ENCODE data around the gene GSDME.
A peak's percentile ranks its signal among the peaks of the same experiment; 100 is the strongest.

The GSDME gene

GRCh38 chr7:24701261-24702235 is 55.7 kb downstream of the GSDME start:
- peak; percentile 10 to 31 for DNase-seq

- no peak for DNase-seq
Measured at GRCh38 chr7:24700521-24701260, 56.6 kb downstream of the GSDME start.

DNA sequence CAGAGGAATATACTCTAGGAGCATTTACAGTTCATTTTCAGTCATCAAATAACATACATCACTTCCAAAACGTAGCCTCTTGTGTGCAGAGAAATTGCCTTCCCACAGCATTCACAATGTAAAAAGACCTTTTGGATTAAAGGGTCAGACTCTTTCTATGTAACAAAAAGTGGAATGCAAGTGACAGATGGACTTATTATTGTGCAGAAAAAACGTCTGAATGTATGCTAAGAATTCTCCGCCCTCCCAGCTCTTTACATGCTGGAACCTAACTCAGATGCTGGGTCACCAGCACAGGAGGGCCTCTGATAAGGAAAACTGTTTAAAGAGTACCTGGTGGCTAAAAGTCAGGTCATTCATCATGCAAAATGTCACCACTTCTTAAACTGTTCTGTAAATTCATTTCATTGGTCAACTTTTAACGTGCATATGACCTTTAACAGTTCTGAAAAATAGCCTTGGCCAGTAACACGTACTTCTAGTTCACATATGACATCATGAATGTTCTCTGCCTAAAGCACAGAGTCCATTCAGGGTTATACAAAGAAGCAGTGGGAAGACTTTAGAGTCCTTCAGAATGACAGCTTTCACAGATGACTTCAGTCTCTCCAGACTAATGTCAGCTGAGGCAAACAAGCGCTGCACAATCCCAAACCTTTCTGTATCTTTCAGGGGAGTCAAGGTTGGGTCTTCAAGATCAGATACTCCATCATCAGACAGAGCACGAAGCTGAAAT is 58.6 kb downstream of the GSDME start:
- no peak for DNase-seq

DNA sequence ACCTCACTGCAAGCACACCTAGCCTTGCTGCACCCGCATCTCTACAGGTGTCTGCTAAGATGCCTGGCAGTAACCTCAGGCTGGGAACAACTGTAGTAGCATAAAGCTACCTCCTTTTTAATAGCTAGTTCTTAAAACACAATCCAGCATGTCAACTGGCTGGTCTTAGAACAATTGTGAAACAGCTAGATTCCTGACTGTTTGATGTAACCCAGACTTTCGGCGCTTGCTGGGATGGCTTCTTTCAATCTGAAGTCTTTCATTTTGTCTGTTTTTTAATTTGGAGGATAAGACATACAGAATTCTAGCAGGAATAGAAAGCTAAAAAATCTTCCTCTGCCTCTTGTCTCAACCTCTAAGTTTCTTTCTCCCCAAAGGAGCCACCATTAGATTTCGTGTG is 59.8 kb downstream of the GSDME start:
- DNase-seq: no peak

DNA sequence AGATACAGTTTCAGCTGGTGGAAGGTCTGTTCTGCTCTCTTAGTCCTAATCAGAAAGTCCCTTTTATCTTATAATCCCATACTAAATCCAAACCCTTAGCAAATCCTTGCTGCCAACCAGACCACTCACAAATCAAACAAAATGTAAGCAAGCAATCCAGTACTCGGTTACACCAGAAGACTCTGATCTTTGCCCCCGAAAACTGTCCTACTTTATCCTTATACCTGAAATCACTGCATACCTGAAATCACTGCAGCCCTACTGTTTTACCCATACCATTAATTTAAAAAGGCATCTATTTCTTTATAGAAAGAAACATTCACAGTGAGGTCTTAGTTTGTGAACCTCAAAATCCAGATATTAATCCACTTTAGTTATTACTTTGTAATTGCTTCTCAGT is 64.7 kb downstream of the GSDME start:
- no peak for DNase-seq

GRCh38 chr7:24690251-24690650 is 67.0 kb downstream of the GSDME start:
- no peak for DNase-seq

- no peak for DNase-seq
Measured at GRCh38 chr7:24685708-24686107, 71.6 kb downstream of the GSDME start.

GRCh38 chr7:24670782-24671181 is 86.5 kb downstream of the GSDME start:
- DNase-seq: no peak

DNA sequence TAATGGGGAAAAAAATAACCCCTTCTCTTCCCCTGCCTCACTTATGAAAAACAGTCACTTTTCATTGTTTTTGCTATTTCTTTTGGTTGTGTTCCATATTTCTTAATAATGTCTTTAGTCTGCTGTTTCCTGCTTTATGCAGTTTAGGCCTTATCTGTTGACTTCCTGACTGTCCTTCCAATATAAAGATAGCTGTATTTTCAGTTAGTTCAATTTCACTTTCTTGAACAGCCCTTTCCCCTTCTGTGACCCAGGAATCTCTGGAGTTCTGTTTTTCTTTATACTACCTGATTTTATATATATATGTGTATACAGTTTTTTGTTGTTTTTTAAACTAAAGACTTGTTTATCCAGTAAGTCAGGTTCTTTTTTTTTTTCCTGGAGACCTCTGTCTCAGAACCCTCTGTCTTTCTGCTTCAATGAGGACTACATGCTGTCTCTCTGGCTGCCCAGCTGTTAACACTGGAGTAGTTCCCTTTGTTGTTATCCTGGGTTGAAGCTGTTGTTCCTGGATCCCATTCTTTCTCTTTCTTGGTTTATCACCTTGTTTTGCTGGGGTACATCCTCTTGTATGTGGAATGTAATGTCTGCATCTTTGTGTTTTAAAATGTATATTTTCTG is 87.2 kb downstream of the GSDME start:
- DNase-seq: no peak

DNA sequence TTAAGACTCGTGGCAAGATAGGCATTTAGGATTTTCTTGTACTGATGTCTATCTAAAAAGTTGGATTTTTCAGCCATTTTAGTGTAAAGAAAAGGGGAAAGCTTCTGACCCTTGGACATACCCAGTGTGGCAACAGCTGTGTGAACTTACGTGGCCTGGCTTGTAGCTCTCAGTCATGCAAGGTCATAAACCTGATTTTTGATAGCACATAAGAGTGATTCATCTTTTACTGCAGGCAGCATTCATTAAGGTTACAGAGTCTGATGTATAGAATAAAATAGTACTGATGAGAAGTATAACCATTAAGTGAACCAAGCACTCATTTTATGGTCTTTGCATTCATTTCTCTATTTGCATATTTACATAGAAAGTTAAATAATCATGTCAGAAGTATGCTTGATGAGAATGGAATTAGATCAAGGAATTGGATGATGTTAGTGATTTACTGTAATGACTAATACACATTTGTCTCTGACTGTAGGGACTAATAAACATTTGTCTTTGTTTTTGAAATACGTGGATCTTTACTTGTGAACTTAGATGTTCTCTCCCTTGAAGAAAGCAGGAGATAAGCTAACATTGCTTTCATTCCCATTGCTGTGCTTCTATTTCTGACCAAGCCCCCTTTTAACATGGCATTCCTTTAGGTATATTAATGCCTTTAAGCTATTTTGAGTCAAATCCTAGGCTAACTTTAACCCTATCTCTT is 88.2 kb downstream of the GSDME start:
- no peak for DNase-seq

DNA sequence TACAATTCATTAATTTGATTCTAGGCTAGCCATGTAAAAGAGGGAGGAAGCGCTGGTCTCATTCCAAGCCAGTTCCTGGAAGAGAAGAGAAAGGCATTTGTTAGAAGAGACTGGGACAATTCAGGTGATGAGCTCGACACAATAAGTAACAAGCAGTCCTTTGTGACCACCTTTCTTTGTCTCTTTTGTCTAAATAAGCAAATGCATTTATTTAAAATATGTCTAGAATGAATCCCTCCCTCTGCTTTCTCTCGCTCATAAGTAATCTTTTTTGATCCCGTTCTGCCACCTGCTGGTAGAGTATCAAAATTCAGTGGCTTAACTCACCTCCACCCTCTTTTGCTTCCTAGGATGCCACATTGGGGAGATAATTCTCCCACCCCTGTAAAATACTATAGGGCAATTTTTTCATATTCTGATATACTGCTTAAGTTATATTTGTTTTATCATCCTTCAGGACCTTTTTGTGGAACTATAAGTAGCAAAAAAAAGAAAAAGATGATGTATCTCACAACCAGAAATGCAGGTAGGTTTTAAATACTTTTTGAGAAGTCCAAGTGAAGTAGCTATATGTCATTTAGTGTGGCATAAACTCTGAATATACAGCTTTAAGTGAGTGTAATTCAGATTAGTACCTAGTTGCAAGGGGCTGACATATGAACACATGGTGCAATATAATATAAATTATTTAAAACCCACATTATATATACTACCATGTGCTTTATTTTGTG is 91.5 kb downstream of the GSDME start:
- DNase-seq: peak in 1 of 2 experiments; percentile 51

- DNase-seq: no peak
Measured at GRCh38 chr7:24660546-24660945, 96.7 kb downstream of the GSDME start.

- no peak for DNase-seq
Measured at GRCh38 chr7:24659505-24659904, 97.8 kb downstream of the GSDME start.

- no peak for DNase-seq
Measured at GRCh38 chr7:24657980-24658379, 99.3 kb downstream of the GSDME start.

DNA sequence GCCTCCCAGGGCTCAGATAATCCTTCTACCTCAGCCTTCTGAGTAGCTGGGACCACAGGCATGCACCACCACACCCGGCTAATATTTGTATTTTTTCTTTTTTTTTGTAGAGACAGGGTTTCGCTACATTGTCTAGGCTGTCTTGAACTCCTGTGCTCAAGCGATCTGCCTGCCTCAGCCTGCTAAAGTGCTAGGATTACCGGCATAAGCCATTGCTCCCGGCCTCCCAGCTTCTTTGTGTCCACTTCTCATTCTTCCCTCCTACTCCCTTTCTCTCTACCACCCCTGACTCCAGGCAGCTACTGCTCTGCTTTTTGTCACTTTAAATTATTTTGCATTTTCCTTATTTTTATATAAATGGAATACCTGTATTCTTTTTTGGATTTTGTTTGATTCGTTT is 100.7 kb downstream of the GSDME start:
- no peak for DNase-seq

DNA sequence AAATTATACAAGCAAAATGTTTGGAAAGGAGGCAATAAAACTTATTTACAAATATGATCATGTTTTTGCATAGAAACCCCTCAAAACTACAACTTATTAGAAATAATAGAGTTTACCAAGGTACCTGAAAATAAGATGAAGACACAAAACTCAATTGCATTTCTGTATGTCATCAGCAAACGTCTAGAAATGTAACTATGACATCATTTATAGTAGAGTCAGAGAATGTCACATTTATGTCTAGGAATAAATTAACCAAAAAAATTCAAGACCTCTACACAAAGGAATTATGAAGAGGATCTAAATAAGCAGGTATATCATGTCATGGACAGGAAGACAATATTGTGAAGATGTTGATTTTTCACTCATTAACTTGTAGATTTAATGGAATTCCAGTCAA is 103.0 kb downstream of the GSDME start:
- DNase-seq: no peak

DNA sequence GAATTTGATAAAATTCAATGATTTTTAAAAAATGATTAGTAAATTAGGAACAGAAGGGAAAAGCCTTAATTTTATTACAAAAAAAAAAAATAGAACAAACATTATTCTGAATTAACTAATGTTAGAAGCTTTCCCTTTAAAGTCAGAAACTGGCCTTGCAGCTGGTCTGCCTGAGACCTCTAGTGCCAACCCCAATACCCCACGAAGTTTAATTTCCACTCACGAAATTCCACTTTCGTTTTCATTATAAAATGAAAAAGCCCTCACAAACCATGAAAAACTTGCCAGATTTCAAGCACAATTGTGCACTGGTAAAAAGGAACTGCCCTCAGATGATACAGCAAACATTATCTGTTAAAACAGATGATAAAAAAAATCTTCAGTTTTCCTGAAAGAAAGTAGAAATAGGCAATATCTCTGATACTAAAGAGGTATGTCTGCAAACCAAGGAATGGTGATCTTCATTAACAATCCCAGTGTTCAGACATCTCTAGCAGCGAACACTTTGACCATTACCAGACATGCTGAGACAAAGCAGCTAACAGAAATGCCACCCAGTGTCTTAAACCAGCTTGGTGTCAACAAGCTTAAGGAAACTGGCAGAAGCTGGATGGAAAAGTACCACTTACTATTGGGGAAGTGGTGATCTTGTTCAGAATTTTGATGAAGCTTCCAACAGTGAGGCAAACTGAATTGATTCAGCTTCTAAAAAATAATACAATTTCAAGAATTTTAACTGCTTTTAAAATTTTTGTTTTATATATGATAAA is 103.8 kb downstream of the GSDME start:
- no peak for DNase-seq

GRCh38 chr7:24652251-24652939 is 104.9 kb downstream of the GSDME start:
- DNase-seq: no peak
